ENCODE measurements around the gene CSNK2A2.
A peak's percentile ranks its signal among the peaks of the same experiment; 100 is the strongest.

The CSNK2A2 gene

DNA sequence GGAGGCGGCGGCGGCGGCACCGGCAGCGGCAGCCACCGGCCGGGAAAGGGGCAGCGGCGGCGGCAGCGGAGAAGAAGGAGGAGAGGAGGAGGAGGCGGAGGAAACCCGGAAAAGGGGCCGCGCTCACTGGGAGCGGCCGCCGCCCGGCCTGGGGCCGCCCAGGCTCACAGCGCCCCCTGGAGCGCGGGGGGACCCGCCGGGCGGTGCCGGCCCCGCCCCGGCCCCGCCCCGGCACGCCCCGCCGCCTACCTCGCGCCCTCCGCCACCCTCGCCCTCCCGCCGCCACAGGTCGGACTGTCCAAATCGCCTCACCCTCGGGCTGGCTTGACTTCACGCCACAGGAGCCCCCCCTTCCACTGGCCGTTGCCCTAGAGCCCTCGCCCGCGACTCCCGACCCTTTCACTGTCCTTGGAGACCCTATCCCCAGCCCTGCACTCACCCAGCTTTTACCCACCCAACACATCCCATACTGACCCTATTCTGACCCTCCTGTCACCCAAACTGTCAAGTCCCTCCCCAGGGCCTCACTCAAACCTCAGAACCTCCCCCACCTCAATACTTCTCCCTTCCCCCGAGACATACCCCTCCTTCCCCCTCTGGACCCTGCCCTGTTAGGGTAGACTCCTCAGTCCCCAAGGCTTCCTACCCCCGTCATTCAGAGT is at the start of gene CSNK2A2:
Gene CSNK2A2 (minus strand): TSS at position 85 of the 662 bp plus-strand sequence. CDS start 370 bp downstream, outside the sequence.
- DNase-seq, result peak in 44 of 58 donors; percentile 3 to 64 (median 27)

DNA sequence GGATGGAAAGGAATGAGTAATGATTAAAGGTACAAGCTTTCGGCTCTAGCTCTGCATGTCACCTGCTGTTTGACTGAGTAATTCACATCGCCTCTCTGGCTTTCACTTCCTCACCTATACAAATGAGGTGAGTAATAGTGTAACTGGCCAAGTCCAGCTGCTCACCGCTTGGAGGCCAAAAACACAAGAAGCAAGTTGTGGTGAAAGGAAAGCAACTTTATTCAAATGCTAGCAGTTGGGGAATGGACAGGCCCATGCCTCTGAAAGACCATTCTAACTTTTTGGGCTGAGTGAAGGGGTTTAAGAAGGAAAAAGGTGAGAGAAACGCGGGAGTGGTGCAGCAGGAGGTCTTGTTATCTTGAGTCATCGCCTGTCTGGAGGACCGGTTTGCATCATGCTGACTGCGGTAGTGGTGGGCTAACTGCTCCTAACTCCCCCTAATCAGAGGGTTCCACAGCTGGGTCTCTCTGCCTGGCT is 45.7 kb upstream of the CSNK2A2 start:
- no peak for DNase-seq

DNA sequence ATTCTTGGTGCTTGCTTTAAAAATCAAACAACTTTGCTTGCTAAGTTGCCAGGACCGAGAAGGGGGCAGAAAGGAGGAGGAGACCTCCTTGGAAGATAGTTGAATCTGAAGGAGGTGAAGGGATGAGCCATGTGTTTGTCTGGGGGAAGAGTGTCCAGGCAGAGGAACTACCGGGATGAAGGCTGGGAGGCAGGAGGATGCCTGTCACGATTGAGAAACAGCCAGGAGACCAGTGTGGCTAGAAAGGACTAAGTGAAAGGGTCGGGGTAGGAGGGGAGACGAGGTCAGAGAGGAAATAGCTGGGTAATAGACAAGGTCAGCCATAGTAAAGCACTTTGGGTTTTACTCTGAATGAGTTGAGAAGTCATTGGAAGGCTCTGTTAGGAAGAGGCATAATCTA is 38.9 kb upstream of the CSNK2A2 start:
- DNase-seq, result no peak

DNA sequence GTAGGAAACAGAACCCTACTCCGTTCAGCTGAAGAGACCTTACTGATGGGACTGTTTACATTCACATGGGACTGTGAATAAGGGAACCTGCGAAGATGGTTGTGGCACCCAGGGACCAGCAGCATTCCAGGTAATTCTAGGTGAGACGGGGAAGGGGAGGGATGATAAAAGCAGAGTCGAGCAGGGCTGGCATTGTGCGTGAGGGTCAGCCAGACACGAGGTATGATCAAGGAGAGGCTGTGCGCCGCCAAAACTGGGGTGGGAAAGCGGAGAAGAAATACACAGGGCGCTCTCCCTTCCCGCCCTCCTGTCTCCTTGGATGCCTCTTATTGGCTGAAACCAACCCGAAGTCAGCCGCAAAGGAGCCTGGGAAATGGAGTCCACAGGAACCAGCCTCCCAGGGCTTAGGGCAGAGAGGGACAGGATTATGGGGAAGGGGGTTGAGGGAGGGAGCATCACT is 38.4 kb upstream of the CSNK2A2 start:
- peak in 57 of 58 donors; percentile 0 to 82 (median 56) for DNase-seq

DNA sequence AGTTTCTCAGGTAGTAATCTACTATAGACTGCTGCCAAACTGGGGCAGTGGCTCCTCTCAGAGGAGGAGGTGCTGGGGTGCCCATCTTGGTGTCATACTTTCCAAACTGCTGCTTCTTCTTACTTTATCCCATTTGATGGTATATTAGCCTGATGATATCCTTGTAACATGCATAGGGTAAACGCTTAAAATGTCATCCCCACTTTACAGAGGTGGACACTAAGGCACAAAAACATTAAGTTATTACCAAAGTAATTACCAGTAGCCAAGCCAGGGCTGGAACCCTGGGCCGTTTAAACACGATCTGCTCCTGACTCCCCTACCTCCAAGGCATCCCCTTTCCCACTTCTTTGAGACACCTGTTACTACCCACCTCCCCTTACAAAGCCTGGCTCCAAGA is 37.8 kb upstream of the CSNK2A2 start:
- DNase-seq, result no peak

DNA sequence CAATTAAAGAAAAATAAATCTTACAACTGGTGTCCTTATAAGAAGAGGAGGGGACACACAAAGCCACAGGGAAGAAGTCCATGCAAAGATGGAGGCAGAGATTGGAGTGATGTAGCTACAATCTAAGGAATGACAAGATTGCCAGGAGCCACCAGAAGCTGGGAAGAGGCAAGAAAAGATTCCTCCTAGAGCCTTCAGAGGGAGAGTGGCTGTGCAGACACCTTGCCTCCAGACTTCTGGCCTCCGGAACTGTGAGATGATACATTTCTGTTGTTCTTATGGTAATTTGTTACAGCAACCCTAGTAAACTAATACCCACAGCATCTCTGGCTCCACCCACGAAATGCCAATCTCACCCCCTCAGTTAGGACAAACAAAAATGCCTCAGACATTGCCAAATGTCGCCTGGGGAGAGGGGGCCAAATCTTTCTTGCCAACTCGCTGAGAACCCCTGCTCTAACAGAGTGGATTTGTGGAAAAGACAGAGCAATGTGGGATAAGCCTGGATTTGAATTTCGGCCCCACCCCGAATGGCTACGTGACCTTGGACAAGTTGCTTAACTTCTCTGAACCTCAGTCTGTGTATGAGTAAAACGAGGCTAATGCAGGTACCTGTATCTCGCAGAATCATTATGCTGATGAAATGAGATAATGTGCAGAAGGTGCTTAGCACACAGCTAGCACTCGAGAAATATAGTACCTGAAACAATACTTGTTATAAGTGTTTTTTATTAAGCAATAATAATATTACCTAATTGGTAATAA is 37.1 kb upstream of the CSNK2A2 start:
- no peak for DNase-seq

DNA sequence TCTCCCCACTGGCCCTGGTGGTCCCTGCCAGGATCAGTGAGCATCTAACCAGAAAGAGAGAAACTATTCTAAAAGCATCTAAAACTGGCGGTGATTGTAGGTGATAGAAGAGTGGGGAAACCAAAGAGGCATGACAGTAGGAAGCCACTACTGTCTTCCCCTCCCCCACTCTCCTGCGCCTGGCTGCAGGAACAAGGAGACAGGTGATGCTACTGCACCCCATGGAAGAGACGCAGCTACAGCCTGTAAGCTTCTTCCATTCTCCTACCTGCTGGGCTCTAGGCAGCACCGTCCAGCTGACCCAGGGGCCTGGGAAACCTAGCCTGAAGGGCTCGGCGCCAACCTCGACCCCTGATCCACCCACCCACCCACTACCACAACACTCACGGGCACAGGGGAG is 32.4 kb upstream of the CSNK2A2 start:
- DNase-seq, result no peak

DNA sequence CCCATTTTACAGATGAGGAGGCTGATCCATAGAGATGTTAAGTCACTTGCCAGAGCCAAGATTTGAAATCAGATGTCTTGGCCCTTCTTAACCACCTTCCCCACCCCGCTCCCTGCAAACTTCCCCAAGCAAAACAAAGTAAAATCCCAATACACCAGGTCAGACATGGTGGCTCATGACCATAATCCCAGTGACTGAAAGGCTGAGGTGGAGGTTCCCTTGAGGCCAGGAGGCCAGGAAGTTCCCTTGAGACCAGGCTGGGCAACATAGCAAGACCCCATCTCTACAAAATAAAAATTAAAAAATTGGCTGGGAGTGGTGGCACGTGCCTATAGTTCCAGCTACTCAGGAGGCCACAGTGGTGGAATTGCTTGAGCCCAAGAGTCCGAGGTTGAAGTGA is 28.9 kb upstream of the CSNK2A2 start:
- DNase-seq, result no peak

DNA sequence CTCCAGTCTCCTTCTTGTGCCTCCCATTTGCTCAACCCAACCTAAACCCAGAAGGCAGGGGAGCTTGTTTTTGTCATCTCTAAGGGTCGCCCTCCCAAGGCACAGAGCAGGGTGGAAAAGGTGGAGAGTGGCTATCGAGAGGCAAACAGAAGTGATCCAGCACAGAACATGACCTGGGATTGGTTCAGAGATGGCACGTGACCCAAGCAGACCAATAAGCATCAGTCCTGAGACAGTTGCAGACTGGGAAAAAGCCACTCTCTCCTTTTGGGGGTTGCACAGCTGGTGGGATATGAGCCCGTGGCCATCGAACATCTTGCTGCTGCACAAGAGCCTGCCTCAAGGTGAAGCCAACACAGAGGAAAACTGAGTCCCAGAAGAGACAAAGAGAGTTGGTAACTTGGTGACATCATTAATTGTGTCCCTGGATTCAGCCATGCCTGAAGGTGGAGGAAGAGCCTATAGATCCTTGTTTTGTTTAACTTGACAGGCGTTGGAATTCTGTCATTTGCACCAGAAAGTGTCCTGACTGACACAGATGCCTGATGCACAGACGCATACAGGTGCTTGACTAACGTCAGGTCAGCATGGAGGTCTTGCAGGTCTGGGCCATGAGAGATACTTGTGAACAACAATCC is 28.2 kb upstream of the CSNK2A2 start:
- DNase-seq, result no peak

DNA sequence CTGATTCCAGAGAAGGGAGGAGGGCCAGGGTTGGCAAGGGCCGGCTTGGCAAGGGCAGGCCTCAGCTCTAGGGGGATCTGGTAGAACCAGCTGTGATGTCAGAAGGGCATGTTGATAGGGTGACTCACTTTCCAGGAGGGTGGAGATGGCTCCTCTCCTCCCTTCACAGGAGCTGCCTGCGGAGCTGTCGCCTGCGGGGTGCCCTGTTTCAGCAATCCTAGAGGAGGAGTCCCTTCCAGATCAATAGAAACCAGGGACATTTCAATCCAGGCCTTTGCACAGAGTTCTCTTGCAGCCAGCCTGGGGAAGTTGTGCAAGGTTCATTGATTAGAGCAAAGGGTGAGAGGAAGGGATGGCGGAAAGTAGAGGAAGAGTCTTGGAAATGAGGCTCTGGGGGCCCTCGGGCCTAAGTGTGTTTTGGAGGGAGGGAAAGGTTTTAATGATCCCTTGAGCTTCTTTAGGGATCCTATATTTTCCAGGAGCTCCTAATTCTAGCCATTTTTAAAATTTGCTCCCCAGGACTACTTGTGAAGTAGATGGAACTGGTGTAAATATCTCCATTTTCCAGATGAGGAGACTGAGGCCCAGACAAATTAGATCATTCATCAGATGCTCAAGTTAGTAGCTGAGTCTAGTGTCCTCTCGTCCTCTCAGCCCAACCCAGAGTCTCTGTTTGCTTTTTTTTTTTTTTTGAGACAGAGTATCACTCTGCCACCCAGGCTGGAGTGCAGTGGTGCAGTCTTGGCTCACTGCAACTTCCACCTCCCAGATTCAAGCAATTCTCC is 24.8 kb upstream of the CSNK2A2 start:
- DNase-seq, result no peak

DNA sequence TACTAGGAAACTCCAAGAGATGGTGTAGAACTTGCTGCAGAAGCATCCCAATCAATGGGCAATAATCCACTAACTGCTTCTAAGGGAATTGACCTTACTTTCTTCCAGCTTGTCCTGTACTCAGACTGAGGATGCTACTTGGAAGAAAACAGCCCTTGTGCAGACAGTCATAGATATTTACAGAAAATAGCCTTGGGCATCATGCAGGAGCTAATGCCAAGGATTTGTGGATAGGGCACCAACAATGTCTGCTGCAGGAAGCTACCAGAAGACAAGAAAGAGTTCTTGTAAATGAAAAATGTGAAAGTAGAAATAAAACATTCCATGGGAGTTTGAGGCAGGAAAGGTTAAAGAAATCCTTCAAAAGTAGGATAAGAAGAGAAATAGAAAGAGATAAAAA is 21.5 kb upstream of the CSNK2A2 start:
- DNase-seq, result no peak

DNA sequence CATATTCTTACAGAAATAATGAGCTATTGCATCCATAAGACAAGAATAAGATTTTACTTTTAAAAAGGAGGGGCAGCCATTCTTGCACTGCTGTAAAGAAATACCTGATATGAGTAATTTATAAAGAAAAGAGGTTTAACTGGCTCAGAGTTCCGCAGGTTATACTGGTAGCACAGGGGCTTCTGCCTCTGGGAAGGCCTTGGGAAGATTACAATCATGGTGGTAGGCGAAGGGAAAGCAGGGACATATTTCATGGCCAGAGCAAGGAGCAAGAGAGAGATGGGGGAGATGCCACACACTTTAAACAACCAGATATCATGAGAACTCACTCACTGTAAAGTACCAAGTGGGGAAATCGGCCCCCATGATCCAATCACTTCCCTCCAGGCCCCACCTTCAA is 20.9 kb upstream of the CSNK2A2 start:
- DNase-seq, result no peak

DNA sequence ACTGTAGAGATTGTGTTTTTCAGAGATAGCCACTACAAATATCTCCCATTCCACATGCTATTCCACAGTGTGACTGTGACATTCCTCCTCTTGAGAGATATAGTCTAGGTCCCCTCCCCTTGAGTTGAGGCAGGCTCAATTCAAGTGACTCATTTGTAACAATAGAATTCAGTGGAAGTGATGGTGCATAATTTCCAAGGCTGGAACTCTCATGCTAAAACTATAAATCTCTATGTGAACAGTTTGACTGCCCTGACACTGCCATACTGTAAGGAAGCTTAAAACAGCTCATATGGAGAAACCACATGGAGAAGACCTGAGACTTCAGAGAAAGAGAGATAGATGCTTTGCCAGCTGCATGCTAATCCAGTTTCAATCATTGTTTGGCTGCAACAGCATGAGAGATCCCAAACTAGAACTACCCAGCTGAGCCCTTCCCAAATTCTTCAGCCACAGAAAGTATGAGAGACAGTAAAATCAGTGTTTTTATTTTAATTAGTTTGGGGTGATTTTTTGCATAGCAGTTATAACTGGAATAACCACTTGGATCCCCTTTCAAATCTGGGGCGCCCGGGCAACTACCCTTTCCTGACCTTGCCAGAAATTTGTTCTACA is 19.5 kb upstream of the CSNK2A2 start:
- no peak for DNase-seq

DNA sequence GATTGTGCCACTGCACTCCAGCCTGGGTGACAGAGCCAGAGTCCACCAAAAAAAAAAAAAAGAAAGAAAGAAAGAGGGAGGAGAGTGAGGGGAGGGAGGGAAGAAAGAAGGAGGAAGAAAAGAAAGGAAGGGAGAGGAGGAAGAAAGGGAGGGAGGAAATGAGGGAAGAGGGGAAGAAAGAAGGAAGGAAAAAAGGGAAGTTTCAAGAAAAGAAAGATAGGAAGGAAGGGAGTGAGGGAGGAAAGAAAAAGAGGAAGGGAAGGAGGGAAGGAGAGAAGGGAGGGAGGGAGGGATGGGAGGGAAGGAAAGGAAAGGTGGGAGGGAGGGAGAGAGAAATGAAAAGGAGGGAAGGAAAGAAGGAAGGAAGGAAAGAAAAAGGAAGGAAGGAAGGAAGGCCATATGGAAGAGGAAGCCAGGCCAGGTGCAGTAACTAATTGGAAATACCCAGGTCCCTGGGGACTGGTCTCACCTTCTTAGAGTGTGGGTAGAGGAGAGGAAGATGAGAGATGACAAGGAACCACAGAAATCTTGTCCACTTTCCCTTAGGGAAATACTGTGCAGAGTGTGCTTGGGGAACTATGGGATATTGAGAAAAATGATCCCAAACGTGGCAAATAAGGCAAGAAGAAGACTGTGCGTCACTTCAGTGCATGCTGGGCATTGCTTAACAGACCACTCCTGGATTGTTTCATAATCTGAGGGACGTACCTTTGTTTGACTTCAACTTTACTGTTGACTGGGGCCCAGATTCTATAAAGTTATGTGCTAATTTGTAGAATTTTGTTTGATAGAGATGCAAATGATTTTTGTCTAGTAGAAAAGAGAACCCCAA is 15.1 kb upstream of the CSNK2A2 start:
- DNase-seq, result no peak

DNA sequence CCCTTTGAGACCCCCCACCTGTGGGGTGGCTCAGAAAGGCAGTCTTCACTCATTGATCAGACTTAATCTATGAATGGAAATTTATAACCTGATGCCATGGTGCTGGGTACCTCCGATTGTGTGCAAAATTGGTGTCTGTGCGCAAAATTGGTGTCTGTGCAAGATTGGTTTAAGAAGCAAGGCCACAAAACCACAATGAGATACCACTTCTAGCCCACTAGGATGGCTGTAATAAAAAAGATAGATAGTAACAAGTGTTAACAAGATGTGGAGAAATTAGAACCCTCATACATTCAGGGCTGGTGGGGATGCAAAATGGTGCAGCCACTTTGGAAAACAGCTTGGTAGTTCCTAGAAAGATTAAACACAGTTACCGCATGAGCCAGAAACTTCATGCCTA is 13.9 kb upstream of the CSNK2A2 start:
- DNase-seq, result no peak

DNA sequence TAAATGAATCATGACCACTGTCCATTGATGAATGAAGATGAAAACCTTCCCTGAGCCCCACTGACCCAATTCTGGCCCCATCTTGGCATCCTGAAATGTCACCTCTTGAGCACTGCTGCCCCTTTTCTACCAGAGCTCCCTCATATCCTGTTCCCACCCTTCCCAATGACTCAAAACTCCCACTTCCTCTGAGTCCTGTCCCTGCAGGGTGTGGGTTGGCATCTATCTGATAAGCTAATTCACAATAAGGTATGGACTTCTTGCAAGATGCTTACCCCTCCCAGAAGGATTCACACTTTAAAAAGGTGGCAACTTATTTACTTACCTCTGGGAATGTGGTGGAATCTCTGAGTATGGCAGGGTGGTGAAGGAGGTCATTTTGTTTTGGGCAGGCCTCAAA is 13.3 kb upstream of the CSNK2A2 start:
- peak in 2 of 58 donors; percentile 4 to 6 for DNase-seq

DNA sequence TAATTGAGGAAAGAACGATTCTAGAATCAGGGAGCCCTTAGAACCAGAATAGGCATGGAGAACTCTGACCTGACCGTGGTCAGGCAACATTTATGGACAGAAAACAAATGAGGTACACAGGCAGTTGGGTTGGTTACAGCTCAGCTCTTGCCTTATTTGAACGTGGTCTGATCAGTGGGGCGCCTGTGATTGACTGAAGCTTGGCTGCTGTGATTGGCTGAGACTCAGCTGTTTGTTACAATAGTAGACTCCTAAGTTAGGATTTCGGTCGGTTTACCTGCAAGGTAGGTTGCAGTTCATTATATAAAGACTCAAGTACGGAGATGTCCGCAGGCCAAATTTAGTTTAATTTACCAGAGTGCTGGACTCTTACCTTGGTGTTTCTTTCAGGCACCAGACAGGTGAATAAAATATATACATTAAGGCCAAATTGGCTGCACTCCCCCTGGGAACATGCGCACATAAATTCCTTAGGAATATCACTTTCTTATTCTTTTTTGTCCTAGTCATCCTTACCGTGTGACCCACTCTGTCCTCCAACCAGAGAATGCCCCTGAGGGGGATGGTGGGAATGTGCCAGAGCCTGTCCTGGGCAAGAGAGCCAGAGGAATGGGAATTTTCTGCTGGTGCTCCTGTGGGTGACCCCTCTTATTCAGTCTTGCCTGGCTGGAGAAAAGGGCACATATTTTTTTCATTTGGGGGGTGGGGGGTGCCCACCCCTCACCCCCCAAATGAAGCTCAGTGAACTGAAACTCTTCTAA is 7.5 kb upstream of the CSNK2A2 start:
- no peak for DNase-seq

DNA sequence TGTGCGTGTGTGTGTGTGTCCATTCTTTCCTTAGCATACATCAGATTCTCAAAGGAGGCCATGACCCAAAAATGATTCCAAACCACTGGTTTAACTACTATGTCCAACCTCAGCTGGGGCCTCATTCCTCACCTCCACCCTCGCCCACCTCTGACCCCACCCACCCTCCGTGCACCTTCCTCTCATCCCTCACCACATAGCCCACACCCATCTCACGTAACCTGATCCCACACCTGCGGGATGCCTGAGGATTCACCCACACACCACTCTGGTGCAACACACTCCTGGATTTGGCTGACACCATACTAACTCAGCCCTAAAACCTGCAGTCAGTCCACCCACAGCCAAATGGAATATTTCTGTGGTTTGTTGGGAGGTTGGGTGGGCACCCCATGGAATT is 3.3 kb upstream of the CSNK2A2 start:
- DNase-seq, result no peak

Data from anterior cingulate cortex (tissue), 58 donors.